Measurements from ENCODE around the gene CPSF4L.

Gene CPSF4L

DNA sequence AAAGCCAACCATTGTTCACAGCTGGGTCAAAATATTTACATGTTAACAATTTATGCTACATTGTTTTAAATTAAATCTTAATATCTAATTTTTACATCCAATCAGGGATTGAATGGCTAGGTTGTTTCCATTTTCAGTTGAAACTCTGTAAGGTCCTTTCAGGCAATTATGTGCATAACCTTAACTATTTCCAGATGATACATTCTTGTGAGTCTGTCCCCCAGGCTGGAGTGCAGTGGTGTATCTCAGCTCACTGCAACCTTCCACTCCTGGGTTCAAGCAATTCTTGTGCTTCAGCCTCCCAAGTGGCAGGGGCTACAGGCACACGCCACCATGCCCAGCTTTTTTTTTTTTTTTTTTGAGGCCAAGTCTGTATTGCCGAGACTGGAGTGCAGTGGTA lies 39.7 kb upstream of the CPSF4L start:
- no peak overlapping the region for H3K27ac ChIP-seq (replicated peaks)
- no peaks in the 10 kb centered on the region for H3K27me3 ChIP-seq (ENCODE audit: insufficient read depth, poor library complexity, severe bottlenecking)
- no peak for DNase-seq (ENCODE audit: low read depth in 1 of 2, low spot score in 1 of 2)
- TF ChIP-seq GABPA (IDR thresholded peaks at IDR 0.05; ENCODE audit: low read depth) (no peak), SPI1 (IDR thresholded peaks at IDR 0.05; ENCODE audit: borderline replicate concordance, low read depth) (no peak), POLR2AphosphoS5 (IDR thresholded peaks at IDR 0.05; ENCODE audit: low read depth) (no peak)
- TF ChIP-seq, protein P1, sequence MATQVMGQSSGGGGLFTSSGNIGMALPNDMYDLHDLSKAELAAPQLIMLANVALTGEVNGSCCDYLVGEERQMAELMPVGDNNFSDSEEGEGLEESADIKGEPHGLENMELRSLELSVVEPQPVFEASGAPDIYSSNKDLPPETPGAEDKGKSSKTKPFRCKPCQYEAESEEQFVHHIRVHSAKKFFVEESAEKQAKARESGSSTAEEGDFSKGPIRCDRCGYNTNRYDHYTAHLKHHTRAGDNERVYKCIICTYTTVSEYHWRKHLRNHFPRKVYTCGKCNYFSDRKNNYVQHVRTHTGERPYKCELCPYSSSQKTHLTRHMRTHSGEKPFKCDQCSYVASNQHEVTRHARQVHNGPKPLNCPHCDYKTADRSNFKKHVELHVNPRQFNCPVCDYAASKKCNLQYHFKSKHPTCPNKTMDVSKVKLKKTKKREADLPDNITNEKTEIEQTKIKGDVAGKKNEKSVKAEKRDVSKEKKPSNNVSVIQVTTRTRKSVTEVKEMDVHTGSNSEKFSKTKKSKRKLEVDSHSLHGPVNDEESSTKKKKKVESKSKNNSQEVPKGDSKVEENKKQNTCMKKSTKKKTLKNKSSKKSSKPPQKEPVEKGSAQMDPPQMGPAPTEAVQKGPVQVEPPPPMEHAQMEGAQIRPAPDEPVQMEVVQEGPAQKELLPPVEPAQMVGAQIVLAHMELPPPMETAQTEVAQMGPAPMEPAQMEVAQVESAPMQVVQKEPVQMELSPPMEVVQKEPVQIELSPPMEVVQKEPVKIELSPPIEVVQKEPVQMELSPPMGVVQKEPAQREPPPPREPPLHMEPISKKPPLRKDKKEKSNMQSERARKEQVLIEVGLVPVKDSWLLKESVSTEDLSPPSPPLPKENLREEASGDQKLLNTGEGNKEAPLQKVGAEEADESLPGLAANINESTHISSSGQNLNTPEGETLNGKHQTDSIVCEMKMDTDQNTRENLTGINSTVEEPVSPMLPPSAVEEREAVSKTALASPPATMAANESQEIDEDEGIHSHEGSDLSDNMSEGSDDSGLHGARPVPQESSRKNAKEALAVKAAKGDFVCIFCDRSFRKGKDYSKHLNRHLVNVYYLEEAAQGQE (IDR thresholded peaks at IDR 0.05; ENCODE audit: insufficient replicate concordance, low read depth): no peak
- TF ChIP-seq, protein P2, sequence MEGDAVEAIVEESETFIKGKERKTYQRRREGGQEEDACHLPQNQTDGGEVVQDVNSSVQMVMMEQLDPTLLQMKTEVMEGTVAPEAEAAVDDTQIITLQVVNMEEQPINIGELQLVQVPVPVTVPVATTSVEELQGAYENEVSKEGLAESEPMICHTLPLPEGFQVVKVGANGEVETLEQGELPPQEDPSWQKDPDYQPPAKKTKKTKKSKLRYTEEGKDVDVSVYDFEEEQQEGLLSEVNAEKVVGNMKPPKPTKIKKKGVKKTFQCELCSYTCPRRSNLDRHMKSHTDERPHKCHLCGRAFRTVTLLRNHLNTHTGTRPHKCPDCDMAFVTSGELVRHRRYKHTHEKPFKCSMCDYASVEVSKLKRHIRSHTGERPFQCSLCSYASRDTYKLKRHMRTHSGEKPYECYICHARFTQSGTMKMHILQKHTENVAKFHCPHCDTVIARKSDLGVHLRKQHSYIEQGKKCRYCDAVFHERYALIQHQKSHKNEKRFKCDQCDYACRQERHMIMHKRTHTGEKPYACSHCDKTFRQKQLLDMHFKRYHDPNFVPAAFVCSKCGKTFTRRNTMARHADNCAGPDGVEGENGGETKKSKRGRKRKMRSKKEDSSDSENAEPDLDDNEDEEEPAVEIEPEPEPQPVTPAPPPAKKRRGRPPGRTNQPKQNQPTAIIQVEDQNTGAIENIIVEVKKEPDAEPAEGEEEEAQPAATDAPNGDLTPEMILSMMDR (IDR thresholded peaks at IDR 0.05; ENCODE audit: insufficient read depth, low read length): no peak
- no peak overlapping the region for H3K4me3 ChIP-seq (replicated peaks; ENCODE audit: insufficient read depth, low read length)

DNA sequence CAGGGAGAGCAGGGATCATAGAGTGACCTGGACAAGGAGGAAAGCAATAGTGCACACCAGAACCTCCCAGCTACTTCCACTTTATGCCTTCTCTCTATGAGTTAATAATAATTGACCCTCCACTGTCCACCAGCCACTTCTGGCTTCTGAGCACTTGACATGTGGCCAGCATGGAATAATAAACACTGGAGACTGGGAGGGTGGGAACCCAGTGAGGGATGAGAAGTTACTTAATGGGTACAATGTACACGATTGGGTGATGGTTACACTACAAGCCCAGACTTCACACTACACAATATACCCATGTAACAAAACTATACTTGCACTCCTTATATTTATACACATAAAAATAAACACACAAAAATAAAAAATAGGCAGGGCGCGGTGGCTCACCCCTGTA lies 38.7 kb upstream of the CPSF4L start:
- no peak for TF ChIP-seq POLR2AphosphoS5 (IDR thresholded peaks at IDR 0.05; ENCODE audit: low read depth)
- TF ChIP-seq, protein P1 (IDR thresholded peaks at IDR 0.05; ENCODE audit: insufficient replicate concordance, low read depth): no peak
- TF ChIP-seq, protein P2 (IDR thresholded peaks at IDR 0.05; ENCODE audit: insufficient read depth, low read length): no peak
- no peak for TF ChIP-seq SPI1 (IDR thresholded peaks at IDR 0.05; ENCODE audit: borderline replicate concordance, low read depth)
- TF ChIP-seq GABPA (IDR thresholded peaks at IDR 0.05; ENCODE audit: low read depth): no peak
- H3K4me3 ChIP-seq (replicated peaks; ENCODE audit: insufficient read depth, low read length): no peak overlapping the region
- H3K27me3 ChIP-seq (ENCODE audit: insufficient read depth, poor library complexity, severe bottlenecking): no peaks in the 10 kb centered on the region
- H3K27ac ChIP-seq (replicated peaks): no peak overlapping the region
- no peak for DNase-seq (ENCODE audit: low read depth in 1 of 2, low spot score in 1 of 2)

DNA sequence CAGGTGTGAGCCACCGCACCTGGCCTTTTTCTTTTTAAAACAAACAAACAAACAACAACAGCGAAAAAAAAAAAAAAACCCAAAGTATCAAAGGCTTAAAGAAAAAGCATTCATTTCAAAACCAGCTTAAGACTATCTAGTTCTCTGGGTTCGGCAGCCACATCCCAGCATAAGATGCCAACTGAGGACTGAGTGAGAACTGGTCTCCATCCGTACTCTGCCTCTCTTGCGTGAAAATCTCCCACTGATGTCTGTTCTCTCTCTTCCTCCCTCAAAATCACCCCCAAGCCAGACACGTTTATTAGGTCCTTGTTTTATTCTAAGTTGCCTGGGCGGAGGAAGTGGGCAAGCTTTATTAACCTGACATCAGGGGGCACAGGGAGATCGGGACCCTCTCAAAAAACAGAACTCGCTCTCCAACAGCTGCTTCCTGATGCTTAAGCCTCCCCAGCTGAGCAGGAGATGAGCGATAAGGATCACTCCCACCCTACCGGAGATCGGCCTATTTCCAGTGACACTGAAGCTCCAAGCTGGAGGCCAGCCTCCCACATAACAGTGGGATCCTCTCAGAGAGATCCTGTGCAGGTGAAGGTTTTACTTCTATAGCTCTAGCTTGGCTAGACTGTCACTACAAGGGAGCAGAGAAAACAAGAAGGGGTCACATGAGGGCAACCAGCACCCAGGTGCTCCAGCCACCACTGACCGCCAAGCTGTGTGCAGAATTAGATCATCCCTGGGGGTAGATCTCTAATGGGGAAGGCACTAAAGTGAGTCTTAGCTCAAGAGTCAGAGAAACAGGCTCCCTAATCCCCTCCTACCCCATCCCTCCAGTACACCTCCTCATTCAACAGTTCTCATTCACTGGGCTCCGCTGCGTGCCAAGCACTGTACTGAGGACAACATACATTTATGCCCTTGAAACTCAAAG lies 36.5 kb upstream of the CPSF4L start:
- H3K4me3 ChIP-seq (replicated peaks; ENCODE audit: insufficient read depth, low read length): no peak overlapping the region
- no peak overlapping the region for H3K27ac ChIP-seq (replicated peaks)
- no peak for DNase-seq (ENCODE audit: low read depth in 1 of 2, low spot score in 1 of 2)
- TF ChIP-seq, protein P1 (IDR thresholded peaks at IDR 0.05; ENCODE audit: insufficient replicate concordance, low read depth): no peak
- TF ChIP-seq, protein P2 (IDR thresholded peaks at IDR 0.05; ENCODE audit: insufficient read depth, low read length): no peak
- no peak for TF ChIP-seq SPI1 (IDR thresholded peaks at IDR 0.05; ENCODE audit: borderline replicate concordance, low read depth)
- TF ChIP-seq POLR2AphosphoS5 (IDR thresholded peaks at IDR 0.05; ENCODE audit: low read depth): no peak
- no peak for TF ChIP-seq GABPA (IDR thresholded peaks at IDR 0.05; ENCODE audit: low read depth)
- no peaks in the 10 kb centered on the region for H3K27me3 ChIP-seq (ENCODE audit: insufficient read depth, poor library complexity, severe bottlenecking)

Measured in HL-60 (cell line).